Loucy (cell line): ENCODE data around the gene ECEL1.

ENCODE experiments used
- H2AFZ ChIP-seq: fragments of 200-600 bp; sonication (generic); 2 replicates; pipeline ENCODE4 v1.6.0; 2016; ENCODE audit warnings: antibody characterized with exemption, mild to moderate bottlenecking, low read length, moderate library complexity
- H3F3A ChIP-seq: fragments of 200-600 bp; 2 replicates; pipeline ENCODE4 v1.6.0; 2016; ENCODE audit warnings: antibody characterized with exemption, low read depth, mild to moderate bottlenecking
- H3K27me3 ChIP-seq: fragments of 200-600 bp; sonication (generic); 2 replicates; pipeline ENCODE4 v1.6.1; 2014; ENCODE audit warnings: low read length, mild to moderate bottlenecking; ENCODE audit not compliant: insufficient read depth, poor library complexity, severe bottlenecking
- H3K36me3 ChIP-seq: fragments of 200-600 bp; sonication (generic); 2 replicates; pipeline ENCODE4 v1.6.1; 2016; ENCODE audit warnings: low read length; ENCODE audit not compliant: insufficient read depth
- H3K4me1 ChIP-seq: fragments of 200-600 bp; sonication (generic); 2 replicates; pipeline ENCODE4 v1.5.1; 2014; ENCODE audit warnings: low read length, mild to moderate bottlenecking; ENCODE audit not compliant: insufficient read depth, poor library complexity, severe bottlenecking
- H3K4me2 ChIP-seq: fragments of 200-600 bp; sonication (generic); 2 replicates; pipeline ENCODE4 v1.6.0; 2014; ENCODE audit warnings: antibody characterized with exemption, low read length, low read depth, mild to moderate bottlenecking; ENCODE audit not compliant: poor library complexity, severe bottlenecking
- H3K4me3 ChIP-seq: fragments of 200-600 bp; sonication (generic); 2 replicates; pipeline ENCODE4 v1.5.1; 2014; ENCODE audit warnings: low read length, mild to moderate bottlenecking, mixed read lengths; ENCODE audit not compliant: poor library complexity, severe bottlenecking
- H3K79me2 ChIP-seq: fragments of 200-600 bp; sonication (generic); 2 replicates; pipeline ENCODE4 v1.6.1; 2014; ENCODE audit warnings: low read length; ENCODE audit not compliant: insufficient read depth
- H3K9ac ChIP-seq: fragments of 200-600 bp; sonication (generic); 2 replicates; pipeline ENCODE4 v1.6.0; 2014; ENCODE audit warnings: mild to moderate bottlenecking, low read depth, low read length, moderate library complexity; ENCODE audit not compliant: poor library complexity, severe bottlenecking
- H3K9me2 ChIP-seq: fragments of 200-600 bp; sonication (generic); replicated peaks from 2 replicates; pipeline ENCODE4 v1.6.1; 2016; ENCODE audit warnings: low read depth, low read length, mixed read lengths
- H3K9me3 ChIP-seq: fragments of 200-600 bp; sonication (generic); 2 replicates; pipeline ENCODE4 v1.6.1; 2014; ENCODE audit warnings: mild to moderate bottlenecking, antibody characterized with exemption, low read length, low read depth; ENCODE audit not compliant: insufficient read depth
- H4K20me1 ChIP-seq: fragments of 200-600 bp; sonication (generic); 2 replicates; pipeline ENCODE4 v1.6.0; 2014; ENCODE audit warnings: antibody characterized with exemption, low read length, mild to moderate bottlenecking; ENCODE audit not compliant: insufficient read depth, poor library complexity, severe bottlenecking
- CTCF ChIP-seq: fragments of 200-600 bp; sonication (generic); conservative IDR thresholded peaks from 2 replicates; pipeline ENCODE4 v1.5.1; 2014; ENCODE audit warnings: mild to moderate bottlenecking, antibody characterized with exemption, low read length
- EZH2phosphoT487 ChIP-seq: fragments of 200-600 bp; IDR thresholded peaks from 2 replicates; pipeline ENCODE4 v1.6.1; 2018; ENCODE audit warnings: antibody characterized with exemption, mild to moderate bottlenecking, moderate library complexity, borderline replicate concordance

Gene ECEL1

GRCh38 chr2:232532419-232532818, 44.8 kb upstream of the ECEL1 start:
- Histone ChIP-seq H3K9me2 (no peaks in the 10 kb centered on the region), H3K79me2 (no peaks in the 10 kb centered on the region), H2AFZ (no peak overlapping the region), H3K4me2 (no peak overlapping the region), H3K27me3 (no peaks in the 10 kb centered on the region), H3K36me3 (no peaks in the 10 kb centered on the region), H3F3A (no peaks in the 10 kb centered on the region), H3K9ac (no peak overlapping the region), H4K20me1 (no peaks in the 10 kb centered on the region), H3K9me3 (no peaks in the 10 kb centered on the region), H3K4me1 (peaks cover 7% of the 10 kb centered on the region), H3K4me3 (no peak overlapping the region)
- TF ChIP-seq CTCF: no peak
- TF ChIP-seq EZH2phosphoT487: no peak

- TF ChIP-seq EZH2phosphoT487 (no peak), CTCF (no peak)
- Histone ChIP-seq H3K4me1 (peaks cover 7% of the 10 kb centered on the region), H3K9me2 (no peaks in the 10 kb centered on the region), H3K36me3 (no peaks in the 10 kb centered on the region), H2AFZ (no peak overlapping the region), H3K9me3 (no peaks in the 10 kb centered on the region), H4K20me1 (no peaks in the 10 kb centered on the region), H3K9ac (no peak overlapping the region), H3K4me2 (no peak overlapping the region), H3K27me3 (no peaks in the 10 kb centered on the region), H3F3A (no peaks in the 10 kb centered on the region), H3K4me3 (no peak overlapping the region), H3K79me2 (no peaks in the 10 kb centered on the region)
Observed at GRCh38 chr2:232530626-232531260, 43.1 kb upstream of the ECEL1 start.

- Histone ChIP-seq H3K79me2 (no peaks in the 10 kb centered on the region), H3K9ac (no peak overlapping the region), H3K4me2 (no peak overlapping the region), H4K20me1 (no peaks in the 10 kb centered on the region), H3K27me3 (no peaks in the 10 kb centered on the region), H3K4me1 (peaks cover 7% of the 10 kb centered on the region), H3F3A (no peaks in the 10 kb centered on the region), H3K9me3 (no peaks in the 10 kb centered on the region), H2AFZ (no peak overlapping the region), H3K9me2 (no peaks in the 10 kb centered on the region), H3K4me3 (no peak overlapping the region), H3K36me3 (no peaks in the 10 kb centered on the region)
- TF ChIP-seq EZH2phosphoT487 (no peak), CTCF (no peak)
Observed at GRCh38 chr2:232529806-232530547, 42.3 kb upstream of the ECEL1 start.
